ENCODE data around the gene ALG14.

The ALG14 gene

GRCh38 chr1:95041491-95042165, 31.1 kb downstream of the ALG14 start:
- DNase-seq (ENCODE audit: extremely low spot score), result peak; percentile 70
- CTCF ChIA-PET, result interaction anchor here (0.6 to 3.0 kb wide), 19 partner anchors 14 to 520 kb away, joined by 3 to 83 read pairs (median 4); partner anchors contain the start of genes CNN3 and SLC44A3
- peak; percentile 81 for TF ChIP-seq ZNF384 (IDR thresholded peaks at IDR 0.05)
- TF ChIP-seq BHLHE40 (IDR thresholded peaks at IDR 0.05; ENCODE audit: borderline replicate concordance), result no peak
- POLR2A ChIA-PET, result interaction anchor here (0.8 to 1.4 kb wide), 3 partner anchors 31 to 211 kb away, joined by 4 to 8 read pairs (median 5); partner anchors contain the start of gene ALG14

- TF ChIP-seq FOXK2 (IDR thresholded peaks at IDR 0.05) (no peak), BHLHE40 (IDR thresholded peaks at IDR 0.05; ENCODE audit: borderline replicate concordance) (no peak), FOXA1 (IDR thresholded peaks at IDR 0.05) (no peak), NFRKB (IDR thresholded peaks at IDR 0.05) (no peak), TARDBP (IDR thresholded peaks at IDR 0.05) (no peak), ZNF384 (IDR thresholded peaks at IDR 0.05) (no peak), CTBP1 (IDR thresholded peaks at IDR 0.05; ENCODE audit: borderline replicate concordance) (no peak), SP1 (IDR thresholded peaks at IDR 0.05) (no peak), FOXM1 (IDR thresholded peaks at IDR 0.05; ENCODE audit: borderline replicate concordance) (no peak), ELF4 (IDR thresholded peaks at IDR 0.05) (no peak), SUZ12 (IDR thresholded peaks at IDR 0.05) (no peak), PKNOX1 (IDR thresholded peaks at IDR 0.05) (no peak), L3MBTL2 (conservative IDR thresholded peaks at IDR 0.05) (no peak), HDGF (IDR thresholded peaks at IDR 0.05; ENCODE audit: borderline replicate concordance) (no peak), ARNT (IDR thresholded peaks at IDR 0.05) (no peak), LEF1 (IDR thresholded peaks at IDR 0.05; ENCODE audit: borderline replicate concordance) (no peak)
- CTCF ChIA-PET, result interaction anchor here (0.7 to 3.0 kb wide), 4 partner anchors 120 to 185 kb away, joined by 3 to 83 read pairs (median 3); no protein-coding TSS in a partner anchor
- no peak for DNase-seq (ENCODE audit: extremely low spot score)
- POLR2A ChIA-PET, result no interaction called here
Observed at GRCh38 chr1:95040032-95040525, 32.7 kb downstream of the ALG14 start.

- TF ChIP-seq BHLHE40 (IDR thresholded peaks at IDR 0.05; ENCODE audit: borderline replicate concordance) (no peak), SUZ12 (IDR thresholded peaks at IDR 0.05) (no peak), HDGF (IDR thresholded peaks at IDR 0.05; ENCODE audit: borderline replicate concordance) (no peak), L3MBTL2 (conservative IDR thresholded peaks at IDR 0.05) (no peak), FOXM1 (IDR thresholded peaks at IDR 0.05; ENCODE audit: borderline replicate concordance) (no peak), LEF1 (IDR thresholded peaks at IDR 0.05; ENCODE audit: borderline replicate concordance) (no peak), SP1 (IDR thresholded peaks at IDR 0.05) (no peak), ELF4 (IDR thresholded peaks at IDR 0.05) (no peak), FOXK2 (IDR thresholded peaks at IDR 0.05) (no peak), ARNT (IDR thresholded peaks at IDR 0.05) (no peak), NFRKB (IDR thresholded peaks at IDR 0.05) (no peak), CTBP1 (IDR thresholded peaks at IDR 0.05; ENCODE audit: borderline replicate concordance) (no peak), FOXA1 (IDR thresholded peaks at IDR 0.05) (no peak)
- ChIA-PET POLR2A (no interaction called here), CTCF (interaction anchor here (0.7 to 3.0 kb wide), 2 partner anchors 155 to 184 kb away, joined by 3 to 83 read pairs; no protein-coding TSS in a partner anchor)
- DNase-seq (ENCODE audit: extremely low spot score), result no peak
Observed at GRCh38 chr1:95039360-95040031, 33.3 kb downstream of the ALG14 start.

GRCh38 chr1:95035536-95035935, 37.2 kb downstream of the ALG14 start:
- no peak for TF ChIP-seq FOXA1 (IDR thresholded peaks at IDR 0.05)
- no peak for TF ChIP-seq ARNT (IDR thresholded peaks at IDR 0.05)
- no peak for TF ChIP-seq ZNF384 (IDR thresholded peaks at IDR 0.05)
- no peak for TF ChIP-seq HDGF (IDR thresholded peaks at IDR 0.05; ENCODE audit: borderline replicate concordance)
- TF ChIP-seq PKNOX1 (IDR thresholded peaks at IDR 0.05), result no peak
- TF ChIP-seq FOXM1 (IDR thresholded peaks at IDR 0.05; ENCODE audit: borderline replicate concordance), result no peak
- no peak for TF ChIP-seq ELF4 (IDR thresholded peaks at IDR 0.05)
- no peak for TF ChIP-seq FOXK2 (IDR thresholded peaks at IDR 0.05)
- no peak for TF ChIP-seq TARDBP (IDR thresholded peaks at IDR 0.05)
- no peak for TF ChIP-seq L3MBTL2 (conservative IDR thresholded peaks at IDR 0.05)
- TF ChIP-seq SUZ12 (IDR thresholded peaks at IDR 0.05), result no peak
- no peak for TF ChIP-seq BHLHE40 (IDR thresholded peaks at IDR 0.05; ENCODE audit: borderline replicate concordance)
- DNase-seq (ENCODE audit: extremely low spot score), result no peak
- POLR2A ChIA-PET, result no interaction called here
- CTCF ChIA-PET, result no interaction called here

- ChIA-PET POLR2A (no interaction called here), CTCF (no interaction called here)
- TF ChIP-seq PKNOX1 (IDR thresholded peaks at IDR 0.05) (no peak), TARDBP (IDR thresholded peaks at IDR 0.05) (no peak), FOXA1 (IDR thresholded peaks at IDR 0.05) (no peak), FOXM1 (IDR thresholded peaks at IDR 0.05; ENCODE audit: borderline replicate concordance) (no peak), ARNT (IDR thresholded peaks at IDR 0.05) (no peak), NFRKB (IDR thresholded peaks at IDR 0.05) (no peak), ZNF384 (IDR thresholded peaks at IDR 0.05) (no peak), ELF4 (IDR thresholded peaks at IDR 0.05) (no peak), CTBP1 (IDR thresholded peaks at IDR 0.05; ENCODE audit: borderline replicate concordance) (no peak), L3MBTL2 (conservative IDR thresholded peaks at IDR 0.05) (no peak)
- DNase-seq (ENCODE audit: extremely low spot score), result no peak
Observed at GRCh38 chr1:95034506-95034905, 38.2 kb downstream of the ALG14 start.
